Kidney (tissue), 14 donors: Measurements from ENCODE around the gene USP40. TPM values are rescaled to one million over a fixed set of nuclear protein-coding genes. Genes with fewer than 3 reads are reported as not detected.

ENCODE experiments used
- DNase-seq, 5 donors: peaks; one replicate each; pipeline ENCODE4 v3.0.0-alpha.2; 2013 to 2020
- FAIRE-seq: peaks from 2 replicates; lab custom pipeline; 2012; peaks lifted over from hg19 to GRCh38; lab: Jason Lieb, UNC
- H3K27ac ChIP-seq, 2 donors: one replicate each; pipeline ENCODE4 v1.7.0; 2013; ENCODE audit warnings: low read depth in 2 of 2, low read length in 2 of 2, inconsistent platforms in 1 of 2
- H3K27me3 ChIP-seq: one replicate; pipeline ENCODE4 v1.7.1; 2013; ENCODE audit warnings: low read length, inconsistent platforms; ENCODE audit not compliant: control insufficient read depth, insufficient read depth
- H3K36me3 ChIP-seq, 3 donors: one replicate each; pipeline versions ENCODE4 v1.7.0 to v1.7.1; 2013; ENCODE audit warnings: low read length in 3 of 3, control low read depth in 1 of 3, inconsistent platforms in 1 of 3; ENCODE audit not compliant: insufficient read depth in 3 of 3, control insufficient read depth in 2 of 3
- H3K4me1 ChIP-seq, 3 donors: one replicate each; pipeline versions ENCODE4 v1.7.0 to v1.7.1; 2013; ENCODE audit warnings: low read length in 3 of 3, inconsistent platforms in 1 of 3, low read depth in 1 of 3; ENCODE audit not compliant: control insufficient read depth in 2 of 3, insufficient read depth in 2 of 3
- H3K4me3 ChIP-seq, 3 donors: one replicate each; pipeline versions ENCODE4 v1.7.0 to v1.8.1; 2013; ENCODE audit warnings: low read length in 3 of 3, control low read depth in 1 of 3, inconsistent platforms in 1 of 3
- H3K9ac ChIP-seq, 3 donors: one replicate each; pipeline versions ENCODE4 v1.7.0 to v1.7.1; 2013; ENCODE audit warnings: low read length in 3 of 3, control low read depth in 1 of 3, inconsistent platforms in 1 of 3
- H3K9me3 ChIP-seq, 3 donors: one replicate each; pipeline versions ENCODE4 v1.7.0 to v1.7.1; 2013; ENCODE audit warnings: low read length in 3 of 3, control low read depth in 1 of 3, inconsistent platforms in 1 of 3; ENCODE audit not compliant: control insufficient read depth in 2 of 3, insufficient read depth in 1 of 3
- intact Hi-C: fragments of 100-400 bp; cut with DNase I; formaldehyde crosslinking; loops from one replicate; pipeline ENCODE4 v1.11.1; 2022
- polyA plus RNA-seq: library from polyadenylated mRNA; stranded (reverse); fragments of 350-450 nt; fragmentation: Illumina TruSeq; extraction: RNeasy Lipid Tissue Mini Kit (QIAGEN cat#74804); gene quantifications from one replicate; pipeline ENCODE4 v1.2.3, GENCODE V29; 2014; ENCODE audit warnings: low read depth, low replicate concordance; ENCODE audit not compliant: insufficient read depth
- total RNA-seq: library from RNA; stranded (reverse); fragmentation: NEBNext Ultra II Directional; extraction: Animal tissue kit (Norgen Biotek cat#: 25700); gene quantifications from one replicate; pipeline ENCODE4 v1.2.1, GENCODE V29; 2021
- TF ChIP-seq, protein P1 (sequence below): IDR thresholded peaks from 3 replicates; pipeline ENCODE4 v1.5.1; 2012; ENCODE audit warnings: mild to moderate bottlenecking, moderate library complexity, borderline replicate concordance; ENCODE audit not compliant: insufficient read depth; ENCODE audit errors: extremely low read depth
- donor health status: control.
- donor health status: control.
- donor health status: control.
- donor health status: control.
- donor health status: control.
- donor health status: DM: yes; HTN: yes; CAD: no.
- donor health status: Normal renal cell carcinoma (clear cell type).

The USP40 gene
- total and polyA plus RNA-seq, 2 donors from 2014 or later = 28.5 to 51.6 TPM

DNA sequence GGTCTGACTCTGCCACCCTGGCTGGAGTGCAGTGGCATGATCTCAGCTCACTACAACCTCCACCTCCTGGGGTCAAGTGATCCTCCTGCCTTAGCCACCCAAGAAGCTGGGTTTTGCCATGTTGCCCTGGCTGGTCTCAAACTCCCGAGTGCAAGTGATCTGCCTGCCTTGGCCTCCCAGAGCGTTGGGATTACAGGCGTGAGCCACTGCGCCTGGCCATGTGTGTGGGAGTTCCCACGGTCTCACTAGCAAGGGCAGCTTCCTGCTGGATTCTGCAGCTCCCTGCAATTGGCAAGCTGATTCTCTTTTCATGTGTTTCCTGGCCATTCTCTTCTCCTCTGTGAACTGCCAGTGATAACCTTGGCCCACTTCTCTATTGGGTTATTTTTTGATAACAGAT, 84.0 kb downstream of the USP40 start:
- DNase-seq = no peak
- Histone ChIP-seq H3K4me1 (no peaks in the 10 kb centered on the region), H3K36me3 (peaks cover 0 to 33% (median 21%) of the 10 kb centered on the region in 3 donors), H3K27me3 (no peaks in the 10 kb centered on the region), H3K9me3 (no peaks in the 10 kb centered on the region), H3K4me3 (no peak overlapping the region), H3K27ac (no peak overlapping the region), H3K9ac (no peak overlapping the region)
- FAIRE-seq = no peak
- TF ChIP-seq, protein P1, sequence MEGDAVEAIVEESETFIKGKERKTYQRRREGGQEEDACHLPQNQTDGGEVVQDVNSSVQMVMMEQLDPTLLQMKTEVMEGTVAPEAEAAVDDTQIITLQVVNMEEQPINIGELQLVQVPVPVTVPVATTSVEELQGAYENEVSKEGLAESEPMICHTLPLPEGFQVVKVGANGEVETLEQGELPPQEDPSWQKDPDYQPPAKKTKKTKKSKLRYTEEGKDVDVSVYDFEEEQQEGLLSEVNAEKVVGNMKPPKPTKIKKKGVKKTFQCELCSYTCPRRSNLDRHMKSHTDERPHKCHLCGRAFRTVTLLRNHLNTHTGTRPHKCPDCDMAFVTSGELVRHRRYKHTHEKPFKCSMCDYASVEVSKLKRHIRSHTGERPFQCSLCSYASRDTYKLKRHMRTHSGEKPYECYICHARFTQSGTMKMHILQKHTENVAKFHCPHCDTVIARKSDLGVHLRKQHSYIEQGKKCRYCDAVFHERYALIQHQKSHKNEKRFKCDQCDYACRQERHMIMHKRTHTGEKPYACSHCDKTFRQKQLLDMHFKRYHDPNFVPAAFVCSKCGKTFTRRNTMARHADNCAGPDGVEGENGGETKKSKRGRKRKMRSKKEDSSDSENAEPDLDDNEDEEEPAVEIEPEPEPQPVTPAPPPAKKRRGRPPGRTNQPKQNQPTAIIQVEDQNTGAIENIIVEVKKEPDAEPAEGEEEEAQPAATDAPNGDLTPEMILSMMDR = no peak
- intact Hi-C loops = no loop called here

DNA sequence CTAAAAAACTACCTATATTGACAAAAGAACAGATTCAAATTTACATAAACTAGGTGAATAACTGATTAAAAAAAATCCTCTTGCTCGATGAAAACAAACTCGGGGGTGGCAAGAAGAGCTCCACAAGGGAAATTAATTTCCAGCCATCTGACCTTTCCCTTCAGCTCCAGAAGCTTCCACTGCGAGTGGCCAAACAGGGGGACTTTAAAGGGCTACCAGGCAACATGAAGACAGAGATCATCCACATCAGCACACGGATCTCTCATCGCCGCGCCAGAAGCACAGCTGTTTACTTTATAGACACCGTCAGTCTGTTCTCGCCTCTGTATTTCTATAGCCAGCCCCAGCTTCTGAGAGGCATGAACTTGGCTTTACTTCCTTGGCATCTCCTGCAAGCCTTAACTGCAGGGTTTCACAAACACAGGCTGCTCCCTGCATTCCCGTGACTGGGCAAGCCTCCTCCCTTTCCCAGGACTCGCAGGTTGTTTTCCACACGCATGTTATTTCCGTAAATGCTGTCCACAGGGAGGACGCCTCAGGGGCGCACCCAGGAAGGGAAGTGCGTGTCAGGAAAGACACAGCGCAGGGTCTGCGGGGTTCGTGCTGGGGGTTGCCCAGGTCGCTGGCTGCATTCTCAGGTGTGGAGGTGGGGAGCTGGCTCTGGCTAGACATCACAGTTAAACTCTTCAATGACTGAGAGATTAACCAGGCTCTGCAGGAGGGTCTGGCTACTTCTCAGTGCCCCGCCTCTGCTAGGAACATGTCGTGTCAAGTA, 85.0 kb downstream of the USP40 start:
- no peaks in the 10 kb centered on the region for H3K9me3 ChIP-seq
- no peaks in the 10 kb centered on the region for H3K4me1 ChIP-seq
- intact Hi-C loops = no loop called here
- no peaks in the 10 kb centered on the region for H3K27me3 ChIP-seq
- peaks cover 0 to 34% (median 24%) of the 10 kb centered on the region in 3 donors for H3K36me3 ChIP-seq
- H3K4me3 ChIP-seq = peak overlapping the region in 1 of 3 donors; percentile 32
- DNase-seq (peak in 1 of 5 donors; percentile 4), FAIRE-seq (no peak)
- H3K9ac ChIP-seq = no peak overlapping the region
- H3K27ac ChIP-seq = no peak overlapping the region
- TF ChIP-seq, protein P1 = no peak

DNA sequence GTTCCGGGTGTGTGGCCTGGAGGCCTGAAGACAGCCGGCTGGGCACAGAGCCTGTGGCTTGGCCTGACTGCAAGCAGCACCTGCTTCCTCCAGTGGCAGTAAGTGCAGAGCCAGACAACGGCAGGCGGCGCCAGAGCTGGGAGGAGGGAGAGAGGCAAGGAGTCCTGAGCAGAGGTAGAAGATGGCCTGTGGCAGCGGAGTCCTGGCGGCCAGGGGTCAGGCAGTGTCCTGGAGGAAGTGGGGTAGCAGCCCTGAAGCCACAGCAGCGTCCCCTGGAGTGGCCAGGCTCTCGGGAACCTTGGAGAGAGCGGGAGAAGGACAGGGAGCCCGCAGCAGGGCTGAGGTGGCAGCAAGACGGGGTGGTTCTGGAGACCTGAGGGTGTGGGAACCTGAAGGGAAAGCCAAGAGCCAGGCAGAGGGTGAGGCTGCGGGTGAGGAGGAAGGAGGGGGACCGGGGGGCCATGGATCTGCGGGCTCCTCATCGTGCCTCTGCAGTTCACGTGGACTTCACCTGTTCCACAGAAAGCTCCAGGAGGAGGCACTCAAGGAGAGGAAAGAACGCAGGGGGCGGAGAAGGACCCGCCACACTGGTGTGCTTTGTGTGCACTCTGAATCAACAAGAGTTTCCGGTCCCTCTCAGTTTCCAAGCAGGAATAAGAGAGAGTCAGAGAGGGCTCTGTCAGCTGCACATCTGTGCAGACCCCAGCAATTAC, 85.9 kb downstream of the USP40 start:
- FAIRE-seq = no peak
- DNase-seq = peak in 1 of 5 donors; percentile 11
- no peak overlapping the region for H3K4me3 ChIP-seq
- TF ChIP-seq, protein P1 = no peak
- H3K9ac ChIP-seq = no peak overlapping the region
- no peaks in the 10 kb centered on the region for H3K27me3 ChIP-seq
- no peaks in the 10 kb centered on the region for H3K4me1 ChIP-seq
- no peak overlapping the region for H3K27ac ChIP-seq
- intact Hi-C loops = no loop called here
- peaks cover 0 to 34% (median 25%) of the 10 kb centered on the region in 3 donors for H3K36me3 ChIP-seq
- no peaks in the 10 kb centered on the region for H3K9me3 ChIP-seq
